ENCODE results near the gene CYP46A1.
"Not testable (repeated sequence)": the region's sequence is repeated elsewhere in the genome, so short reads cannot be mapped to it uniquely, and the experiment has no call there.

Gene CYP46A1

DNA sequence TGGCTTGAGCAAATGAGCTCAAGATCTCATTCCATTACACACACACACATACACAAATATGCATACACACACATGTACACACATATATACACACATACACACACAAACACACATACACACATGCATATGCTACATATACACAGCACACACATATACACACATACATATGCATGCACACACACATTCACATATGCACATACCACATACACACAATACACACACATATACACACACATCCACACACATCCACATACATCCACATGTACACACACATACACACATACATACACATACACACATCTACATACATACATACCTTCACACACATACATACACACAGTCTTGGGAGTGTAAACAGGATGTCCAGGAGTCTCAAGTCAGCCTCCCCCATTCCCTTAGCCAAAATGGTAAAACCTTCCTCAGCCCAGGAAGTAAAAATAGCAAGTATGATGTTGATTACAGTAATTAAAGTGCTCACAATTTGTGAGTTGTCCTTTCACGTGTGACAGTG lies 26.4 kb upstream of the CYP46A1 start:
- no peak for DNase-seq (ENCODE audit: low read depth in 2 of 2)

GRCh38 chr14:99658218-99658845 lies 25.8 kb upstream of the CYP46A1 start:
- DNase-seq (ENCODE audit: low read depth in 2 of 2) = no peak

DNA sequence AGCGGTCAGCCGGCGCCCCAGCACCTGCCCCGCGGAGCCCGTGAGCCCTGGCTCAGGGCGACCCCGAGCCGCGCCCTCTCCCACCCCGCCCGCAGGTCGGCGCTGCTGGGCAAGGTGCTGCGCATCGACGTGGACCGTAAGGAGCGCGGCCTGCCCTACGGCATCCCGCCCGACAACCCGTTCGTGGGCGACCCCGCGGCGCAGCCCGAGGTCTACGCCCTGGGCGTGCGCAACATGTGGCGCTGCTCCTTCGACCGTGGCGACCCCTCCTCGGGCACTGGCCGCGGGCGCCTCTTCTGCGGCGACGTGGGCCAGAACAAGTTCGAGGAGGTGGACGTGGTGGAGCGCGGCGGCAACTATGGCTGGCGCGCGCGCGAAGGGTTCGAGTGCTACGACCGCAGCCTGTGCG lies 24.8 kb upstream of the CYP46A1 start:
- no peak for DNase-seq (ENCODE audit: low read depth in 2 of 2)

DNA sequence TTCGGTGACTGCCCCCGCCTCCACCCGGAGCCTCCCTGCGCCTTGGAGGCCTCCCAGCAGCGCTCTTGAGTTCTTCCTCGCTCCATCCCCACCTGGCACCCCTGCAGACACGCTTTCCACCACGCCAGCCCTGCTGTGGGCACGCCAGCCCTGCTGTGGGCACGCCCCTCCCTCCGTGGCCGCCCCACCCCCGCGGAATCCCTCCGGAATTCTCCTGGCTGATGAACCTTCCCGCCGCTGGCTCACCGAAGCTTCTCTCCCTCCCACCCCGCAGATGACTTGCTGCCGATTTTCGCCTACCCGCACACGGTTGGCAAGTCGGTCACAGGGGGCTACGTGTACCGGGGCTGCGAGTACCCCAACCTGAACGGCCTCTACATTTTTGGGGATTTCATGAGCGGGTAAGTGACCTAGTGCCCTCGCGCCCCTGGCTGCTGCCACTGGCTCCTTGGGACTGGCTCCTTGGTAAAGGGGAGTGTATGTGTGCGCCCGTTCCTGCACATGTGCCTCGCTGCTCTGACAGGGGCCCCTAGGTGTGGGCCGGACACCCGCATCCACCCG lies 24.0 kb upstream of the CYP46A1 start:
- DNase-seq (ENCODE audit: low read depth in 2 of 2) = no peak

- DNase-seq (ENCODE audit: low read depth in 2 of 2) = no peak
Observed at GRCh38 chr14:99660794-99661193, 23.3 kb upstream of the CYP46A1 start.

DNA sequence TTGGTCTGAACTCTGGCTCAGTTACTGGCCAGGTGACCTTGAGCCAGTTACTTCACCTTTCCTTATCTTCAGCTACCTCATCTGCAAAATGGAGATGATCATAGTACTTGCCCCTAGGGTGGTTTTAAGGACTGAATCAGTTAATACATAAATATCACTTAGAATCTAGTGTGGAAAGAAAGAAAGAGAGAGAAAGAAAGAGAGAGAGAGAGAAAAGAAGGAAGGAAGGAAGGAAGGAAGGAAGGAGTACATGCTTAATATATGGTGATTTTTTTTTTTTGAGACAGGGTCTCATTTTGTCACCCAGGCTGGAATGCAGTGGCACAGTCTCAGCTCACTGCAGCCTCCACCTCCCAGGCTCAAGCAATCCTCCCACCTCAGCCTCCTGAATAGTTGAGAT lies 22.9 kb upstream of the CYP46A1 start:
- DNase-seq (ENCODE audit: low read depth in 2 of 2) = not testable (repeated sequence)

DNA sequence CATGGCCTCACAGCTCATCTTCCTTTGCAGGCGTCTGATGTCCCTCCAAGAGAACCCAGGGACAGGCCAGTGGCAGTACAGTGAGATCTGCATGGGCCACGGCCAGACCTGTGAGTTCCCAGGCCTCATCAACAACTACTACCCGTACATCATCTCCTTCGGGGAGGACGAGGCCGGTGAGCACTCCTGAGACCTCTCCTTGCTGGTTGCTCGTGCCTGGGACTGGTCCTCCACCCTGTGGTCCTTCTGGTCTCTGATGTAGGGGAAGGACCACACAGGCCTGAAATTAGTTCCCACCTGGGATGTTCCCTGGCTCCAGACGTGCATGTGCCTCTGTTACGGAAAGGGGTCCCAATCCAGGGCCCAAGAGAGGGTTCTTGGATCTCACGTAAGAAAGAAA lies 21.3 kb upstream of the CYP46A1 start:
- no peak for DNase-seq (ENCODE audit: low read depth in 2 of 2)

DNA sequence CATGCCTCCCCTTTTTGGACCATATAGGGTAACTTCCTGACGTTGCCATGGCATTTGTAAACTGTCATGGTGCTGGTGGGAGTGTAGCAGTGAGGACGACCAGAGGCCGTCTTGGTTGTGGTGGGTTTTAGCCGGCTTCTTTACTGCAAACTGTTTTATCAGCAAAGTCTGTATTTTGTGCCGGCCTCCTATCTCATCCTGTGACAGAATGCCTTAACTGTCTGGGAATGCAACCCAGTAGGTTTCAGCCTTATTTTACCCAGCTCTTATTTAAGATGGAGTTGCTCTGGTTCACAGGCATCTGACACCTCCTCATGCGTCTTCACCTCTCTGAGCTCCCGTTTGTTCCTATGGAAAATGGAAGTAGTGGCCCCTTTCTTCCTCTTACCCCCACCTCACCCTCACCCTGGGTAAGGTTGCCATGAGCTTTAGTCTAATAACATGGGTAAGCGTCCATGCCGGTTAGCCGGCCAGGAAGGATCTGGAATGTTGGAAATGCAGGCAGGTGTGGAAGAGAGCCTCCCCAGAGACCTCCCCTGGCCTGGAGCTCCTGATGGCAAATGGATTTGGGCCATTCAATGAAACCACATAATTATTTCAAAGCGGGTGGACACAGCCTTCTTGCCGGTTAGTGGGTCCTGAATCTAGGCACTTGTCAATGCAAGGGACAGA lies 20.6 kb upstream of the CYP46A1 start:
- no peak for DNase-seq (ENCODE audit: low read depth in 2 of 2)

DNA sequence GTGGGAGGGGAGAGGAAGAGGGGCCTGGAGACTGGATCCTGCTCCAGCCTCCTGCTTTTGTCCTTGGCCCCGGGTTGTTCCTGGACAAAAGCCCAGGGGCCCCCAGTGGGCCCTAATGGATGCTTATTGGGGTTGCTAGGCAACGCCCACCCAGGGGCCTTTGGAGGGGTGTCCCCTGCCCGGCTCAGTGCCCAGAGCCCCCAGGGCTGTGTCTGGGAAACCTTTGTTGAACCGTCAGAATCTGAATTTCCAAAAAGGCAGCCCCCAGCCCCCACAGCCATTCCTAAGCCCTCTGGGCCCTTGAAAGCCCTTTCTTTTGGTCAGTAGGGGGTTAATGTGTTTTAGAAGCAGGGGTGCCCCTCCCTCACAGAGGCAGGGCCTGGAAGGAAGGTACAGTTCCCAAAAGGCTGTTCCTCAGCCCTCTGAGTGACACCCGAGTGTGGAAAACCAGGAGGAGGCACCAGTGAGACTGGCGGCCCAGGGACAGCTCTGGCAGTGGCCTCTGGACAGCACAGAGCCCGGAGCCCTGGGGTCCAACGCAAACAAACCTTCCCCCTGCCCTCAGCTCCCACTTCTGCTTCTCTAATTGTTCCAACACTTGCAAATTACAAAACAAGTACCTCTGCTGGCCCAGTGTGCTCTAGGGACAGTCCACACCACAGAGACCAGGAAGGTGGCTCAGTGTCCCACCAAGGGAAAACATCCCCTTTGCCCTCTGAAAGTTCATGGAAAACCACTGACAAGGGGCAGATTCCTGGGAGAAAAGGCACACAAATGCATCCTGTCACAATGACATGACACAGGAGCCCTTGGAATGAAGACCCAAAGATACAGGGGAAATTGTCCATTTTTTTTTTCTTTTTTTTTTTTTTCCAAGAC lies 19.8 kb upstream of the CYP46A1 start:
- no peak for DNase-seq (ENCODE audit: low read depth in 2 of 2)

DNA sequence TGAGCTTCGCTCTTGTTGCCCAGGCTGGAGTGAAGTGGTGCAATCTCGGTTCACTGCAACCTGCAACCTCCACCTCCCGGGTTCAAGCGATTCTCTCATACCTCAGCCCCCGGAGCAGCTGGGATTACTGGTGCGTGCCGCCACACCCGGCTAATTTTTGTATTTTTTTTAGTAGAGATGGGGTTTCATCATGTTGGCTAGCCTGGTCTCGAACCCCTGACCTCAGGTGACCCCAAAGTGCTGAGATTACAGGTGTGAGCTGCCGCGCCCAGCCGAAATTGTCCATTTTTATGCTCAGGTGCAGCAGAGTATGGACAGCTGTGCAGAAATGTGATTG lies 19.2 kb upstream of the CYP46A1 start:
- no peak for DNase-seq (ENCODE audit: low read depth in 2 of 2)

DNA sequence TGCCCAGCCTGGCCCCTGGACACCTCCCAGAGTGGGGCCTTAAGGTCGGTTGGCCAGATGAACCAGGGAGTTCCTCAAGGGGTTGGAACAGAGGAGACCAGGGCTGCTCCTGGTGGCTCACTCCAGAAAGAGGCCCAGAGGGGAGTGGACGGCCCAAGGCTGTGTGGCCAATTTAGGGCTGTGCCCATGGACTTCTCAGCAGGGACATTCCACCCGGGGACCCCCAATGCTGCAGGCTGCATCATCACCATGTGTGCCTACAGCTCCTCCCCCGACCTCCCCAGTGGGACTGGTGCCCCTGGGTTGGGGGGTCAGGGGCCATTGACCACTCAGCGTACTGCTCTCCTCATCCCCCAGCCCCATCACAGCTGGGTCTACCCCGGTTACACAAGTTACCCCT lies 17.6 kb upstream of the CYP46A1 start:
- no peak for DNase-seq (ENCODE audit: low read depth in 2 of 2)

- DNase-seq (ENCODE audit: low read depth in 2 of 2) = no peak
Observed at GRCh38 chr14:99667045-99667444, 17.1 kb upstream of the CYP46A1 start.

GRCh38 chr14:99667821-99668220 lies 16.3 kb upstream of the CYP46A1 start:
- DNase-seq (ENCODE audit: low read depth in 2 of 2) = no peak

- DNase-seq (ENCODE audit: low read depth in 2 of 2) = no peak
Observed at GRCh38 chr14:99668307-99669295, 15.5 kb upstream of the CYP46A1 start.

GRCh38 chr14:99670361-99671234 lies 13.5 kb upstream of the CYP46A1 start:
- DNase-seq (ENCODE audit: low read depth in 2 of 2) = peak in 1 of 2 experiments; percentile 30

DNA sequence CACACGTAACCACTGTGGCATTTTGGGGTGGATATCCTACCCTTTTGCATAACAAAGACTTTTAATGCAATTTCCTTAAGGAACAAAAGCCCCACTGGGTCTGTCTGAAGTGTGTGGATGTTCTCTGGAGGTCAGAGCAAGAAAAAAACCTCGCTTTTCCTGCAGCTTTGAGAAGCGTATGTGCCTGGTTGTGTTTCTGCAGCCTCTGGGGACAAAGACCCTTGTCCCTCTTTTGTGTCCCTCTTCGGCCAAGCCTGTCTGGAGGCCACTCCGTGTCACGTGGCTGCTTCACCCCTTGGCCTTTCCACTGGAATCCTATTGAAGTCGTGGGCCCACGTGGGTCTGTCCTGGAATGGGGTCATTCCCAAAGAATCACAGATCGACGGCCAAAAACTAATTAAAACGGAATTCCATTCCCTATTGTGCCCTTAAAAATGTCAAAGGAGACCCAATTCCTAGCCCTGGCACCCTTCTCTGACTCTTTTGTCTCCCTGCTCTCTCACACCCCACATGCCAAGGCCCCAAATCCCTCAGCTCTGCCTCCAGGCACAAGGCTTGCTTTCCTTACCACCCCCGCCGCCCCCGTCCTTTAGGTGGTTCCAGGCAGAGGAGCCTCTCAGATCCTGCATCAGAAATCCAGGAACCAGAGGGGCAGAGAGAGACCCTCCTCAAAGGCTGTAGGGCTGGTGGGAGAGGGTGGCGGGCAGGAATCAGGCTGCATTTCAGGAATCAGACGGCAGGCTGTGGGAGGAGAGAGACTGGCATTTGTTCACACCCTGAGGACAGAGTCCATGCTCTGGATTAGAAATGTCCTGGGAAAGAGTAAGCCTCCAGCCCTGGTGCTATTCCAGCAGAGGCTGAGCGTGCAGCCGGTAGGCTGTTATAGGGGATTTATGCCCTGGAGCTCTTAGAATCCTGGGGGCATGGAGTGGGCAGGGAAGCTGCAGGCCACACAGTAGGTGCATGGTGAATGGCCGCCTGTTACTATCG lies 12.6 kb upstream of the CYP46A1 start:
- no peak for DNase-seq (ENCODE audit: low read depth in 2 of 2)

DNA sequence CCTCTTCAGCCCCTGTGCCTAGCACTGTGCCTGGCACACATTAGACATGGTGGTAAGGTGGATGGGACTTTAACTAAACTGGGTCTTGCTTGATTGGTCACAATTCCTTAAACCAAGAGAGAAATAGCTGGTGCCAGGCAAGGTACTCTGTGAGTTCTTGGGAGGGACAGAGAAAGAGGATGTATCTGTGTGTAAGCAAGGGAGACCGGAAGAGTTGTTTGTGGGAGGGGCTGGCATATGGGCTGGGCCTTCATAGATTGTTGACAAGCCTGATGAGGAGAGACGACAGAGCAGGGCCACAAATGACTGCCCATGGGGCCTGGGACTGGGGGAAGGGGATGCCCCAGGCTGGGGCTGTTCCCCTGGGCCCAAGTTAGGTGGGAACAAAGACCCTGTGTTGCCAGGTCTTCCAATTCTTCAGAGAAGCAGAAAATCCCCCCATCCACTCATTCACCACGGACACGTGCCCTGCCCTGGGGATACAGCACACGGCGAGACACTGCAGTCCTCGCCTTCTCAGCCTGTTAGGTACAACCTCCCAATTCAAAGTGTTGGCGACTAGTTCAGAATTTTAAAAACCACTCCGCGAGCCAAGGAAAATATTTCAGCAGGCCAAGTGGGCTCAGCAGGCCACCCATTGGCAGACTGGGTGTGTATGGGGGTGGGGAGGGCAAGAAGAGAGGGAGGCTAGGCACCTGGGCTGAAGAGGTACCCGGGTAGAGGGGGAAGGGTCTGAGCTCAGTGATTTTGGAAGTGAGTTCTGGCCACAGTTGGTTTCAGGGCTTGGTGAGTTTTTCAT lies 11.4 kb upstream of the CYP46A1 start:
- no peak for DNase-seq (ENCODE audit: low read depth in 2 of 2)
